Esophagus squamous epithelium (tissue), 4 donors: ENCODE measurements around the gene HIBADH.

Source experiments
- POLR2A ChIP-seq, 4 donors: fragments of 450-650 bp; IDR thresholded peaks; one replicate each; pipeline ENCODE4 v1.6.1; 2017; ENCODE audit warnings: antibody characterized with exemption in 4 of 4, mild to moderate bottlenecking in 4 of 4, moderate library complexity in 3 of 4
- TF ChIP-seq, protein P1 (sequence below), 6 experiments: fragments of 450-650 bp in 4 of 6; fragments of 200-600 bp in 2 of 6; sonication (generic) in 2 of 6; IDR thresholded peaks; one replicate each; pipeline ENCODE4 v1.5.1; 2016 to 2019; ENCODE audit warnings: antibody characterized with exemption in 6 of 6, mild to moderate bottlenecking in 4 of 6, moderate library complexity in 4 of 6

DNA sequence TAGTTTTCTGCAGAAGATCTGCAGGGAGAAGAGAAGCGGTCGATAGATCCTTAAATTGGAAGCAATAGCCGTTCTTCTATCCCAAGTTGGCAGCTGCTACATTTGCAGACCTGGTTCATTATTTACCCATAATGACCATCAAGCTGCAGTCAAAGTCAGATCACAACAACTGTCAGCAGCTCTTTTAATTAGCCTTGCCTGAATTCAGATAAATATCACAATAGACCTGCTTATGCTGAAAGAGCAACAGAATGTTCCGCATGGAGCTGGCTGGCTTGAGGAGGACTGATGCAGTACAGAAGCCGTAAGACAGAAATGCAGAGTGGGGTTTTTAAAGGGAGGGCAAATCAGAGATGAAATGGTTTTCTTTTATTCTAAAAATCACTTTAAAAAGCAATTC, 109.4 kb downstream of the HIBADH start:
- TF ChIP-seq, protein P1, sequence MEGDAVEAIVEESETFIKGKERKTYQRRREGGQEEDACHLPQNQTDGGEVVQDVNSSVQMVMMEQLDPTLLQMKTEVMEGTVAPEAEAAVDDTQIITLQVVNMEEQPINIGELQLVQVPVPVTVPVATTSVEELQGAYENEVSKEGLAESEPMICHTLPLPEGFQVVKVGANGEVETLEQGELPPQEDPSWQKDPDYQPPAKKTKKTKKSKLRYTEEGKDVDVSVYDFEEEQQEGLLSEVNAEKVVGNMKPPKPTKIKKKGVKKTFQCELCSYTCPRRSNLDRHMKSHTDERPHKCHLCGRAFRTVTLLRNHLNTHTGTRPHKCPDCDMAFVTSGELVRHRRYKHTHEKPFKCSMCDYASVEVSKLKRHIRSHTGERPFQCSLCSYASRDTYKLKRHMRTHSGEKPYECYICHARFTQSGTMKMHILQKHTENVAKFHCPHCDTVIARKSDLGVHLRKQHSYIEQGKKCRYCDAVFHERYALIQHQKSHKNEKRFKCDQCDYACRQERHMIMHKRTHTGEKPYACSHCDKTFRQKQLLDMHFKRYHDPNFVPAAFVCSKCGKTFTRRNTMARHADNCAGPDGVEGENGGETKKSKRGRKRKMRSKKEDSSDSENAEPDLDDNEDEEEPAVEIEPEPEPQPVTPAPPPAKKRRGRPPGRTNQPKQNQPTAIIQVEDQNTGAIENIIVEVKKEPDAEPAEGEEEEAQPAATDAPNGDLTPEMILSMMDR (IDR thresholded peaks at IDR 0.05): no peak
- no peak for TF ChIP-seq POLR2A (IDR thresholded peaks at IDR 0.05)
